Measurements from ENCODE around the gene FAM186B. TPM values are rescaled to one million over a fixed set of nuclear protein-coding genes. Genes with fewer than 3 reads are reported as not detected.
A peak's percentile ranks its signal among the peaks of the same experiment; 100 is the strongest.

The FAM186B gene
- total and polyA plus RNA-seq, 2 of the 13 experiments (the other 11 are each of a cell fraction or from before 2014, with no cell fraction given): 0.07 to 0.20 TPM

DNA sequence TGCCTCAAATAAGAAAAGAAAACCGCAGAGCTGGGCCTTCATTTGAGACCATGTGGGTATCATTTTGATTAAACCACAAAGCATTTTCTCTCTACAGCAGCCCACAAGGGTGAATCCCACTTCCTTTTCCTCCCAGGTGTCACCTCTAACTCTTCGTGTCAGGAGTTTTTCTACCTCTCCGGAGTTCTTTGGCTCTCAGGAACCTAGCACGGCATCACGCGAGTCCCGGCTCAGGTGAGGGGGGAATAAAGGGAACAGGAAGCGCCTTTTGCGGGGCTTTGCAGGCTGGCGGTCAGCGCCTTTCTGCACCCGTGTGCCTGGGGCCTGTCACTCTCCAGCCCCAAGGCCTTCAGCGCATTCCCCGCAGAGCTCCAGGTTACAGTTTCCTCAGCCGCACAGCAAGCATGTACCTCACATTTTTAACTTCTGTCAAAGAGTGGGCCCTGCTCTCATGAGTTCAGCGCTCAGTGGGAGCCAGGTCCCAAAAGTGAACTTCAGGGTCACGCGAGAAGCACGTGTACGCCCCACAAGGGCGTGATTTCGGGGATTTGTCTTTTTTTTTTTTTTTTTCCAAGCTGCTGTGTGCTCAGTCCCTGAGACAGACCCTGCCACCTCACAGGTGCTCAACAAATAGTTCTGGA is 17.2 kb upstream of the FAM186B start (continued):
- TF ChIP-seq, protein P1, sequence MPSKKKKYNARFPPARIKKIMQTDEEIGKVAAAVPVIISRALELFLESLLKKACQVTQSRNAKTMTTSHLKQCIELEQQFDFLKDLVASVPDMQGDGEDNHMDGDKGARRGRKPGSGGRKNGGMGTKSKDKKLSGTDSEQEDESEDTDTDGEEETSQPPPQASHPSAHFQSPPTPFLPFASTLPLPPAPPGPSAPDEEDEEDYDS (CRISPR knock-in tag; IDR thresholded peaks at IDR 0.05): 0 out of 2 replicates have a peak, but pooled peaks have one; percentile 6
- TF ChIP-seq, protein P2, sequence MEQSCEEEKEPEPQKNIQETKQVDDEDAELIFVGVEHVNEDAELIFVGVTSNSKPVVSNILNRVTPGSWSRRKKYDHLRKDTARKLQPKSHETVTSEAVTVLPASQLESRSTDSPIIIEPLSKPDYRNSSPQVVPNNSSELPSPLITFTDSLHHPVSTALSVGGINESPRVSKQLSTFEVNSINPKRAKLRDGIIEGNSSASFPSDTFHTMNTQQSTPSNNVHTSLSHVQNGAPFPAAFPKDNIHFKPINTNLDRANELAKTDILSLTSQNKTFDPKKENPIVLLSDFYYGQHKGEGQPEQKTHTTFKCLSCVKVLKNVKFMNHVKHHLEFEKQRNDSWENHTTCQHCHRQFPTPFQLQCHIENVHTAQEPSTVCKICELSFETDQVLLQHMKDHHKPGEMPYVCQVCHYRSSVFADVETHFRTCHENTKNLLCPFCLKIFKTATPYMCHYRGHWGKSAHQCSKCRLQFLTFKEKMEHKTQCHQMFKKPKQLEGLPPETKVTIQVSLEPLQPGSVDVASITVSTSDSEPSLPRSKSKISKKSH (CRISPR knock-in tag; IDR thresholded peaks at IDR 0.05; ENCODE audit: borderline replicate concordance): no peak
- TF ChIP-seq MTF2 (CRISPR knock-in tag; IDR thresholded peaks at IDR 0.05; ENCODE audit: borderline replicate concordance): 0 out of 2 replicates have a peak, but pooled peaks have one; percentile 39
- TF ChIP-seq, protein P3, sequence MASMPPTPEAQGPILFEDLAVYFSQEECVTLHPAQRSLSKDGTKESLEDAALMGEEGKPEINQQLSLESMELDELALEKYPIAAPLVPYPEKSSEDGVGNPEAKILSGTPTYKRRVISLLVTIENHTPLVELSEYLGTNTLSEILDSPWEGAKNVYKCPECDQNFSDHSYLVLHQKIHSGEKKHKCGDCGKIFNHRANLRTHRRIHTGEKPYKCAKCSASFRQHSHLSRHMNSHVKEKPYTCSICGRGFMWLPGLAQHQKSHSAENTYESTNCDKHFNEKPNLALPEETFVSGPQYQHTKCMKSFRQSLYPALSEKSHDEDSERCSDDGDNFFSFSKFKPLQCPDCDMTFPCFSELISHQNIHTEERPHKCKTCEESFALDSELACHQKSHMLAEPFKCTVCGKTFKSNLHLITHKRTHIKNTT (CRISPR knock-in tag; IDR thresholded peaks at IDR 0.05): no peak
- no peak for TF ChIP-seq CBX5 (CRISPR knock-in tag; IDR thresholded peaks at IDR 0.05; ENCODE audit: borderline replicate concordance)
- TF ChIP-seq KAT8 (CRISPR knock-in tag; IDR thresholded peaks at IDR 0.05): peak; percentile 40; the same call in 1 of the 2 replicates
- no peak for TF ChIP-seq ZNF20 (CRISPR knock-in tag; IDR thresholded peaks at IDR 0.05)
- TF ChIP-seq ZNF335 (CRISPR knock-in tag; IDR thresholded peaks at IDR 0.05): 0 out of 2 replicates have a peak, but pooled peaks have one; percentile 14
- TF ChIP-seq ZNF296 (CRISPR knock-in tag; conservative IDR thresholded peaks at IDR 0.05): 0 out of 2 replicates have a peak, but pooled peaks have one; percentile 33
- TF ChIP-seq ZNF891 (CRISPR knock-in tag; IDR thresholded peaks at IDR 0.05): no peak
- TF ChIP-seq KLF11 (CRISPR knock-in tag; IDR thresholded peaks at IDR 0.05): 0 out of 2 replicates have a peak, but pooled peaks have one; percentile 25
- TF ChIP-seq KDM1A (CRISPR knock-in tag; IDR thresholded peaks at IDR 0.05): no peak
- TF ChIP-seq, protein P4, sequence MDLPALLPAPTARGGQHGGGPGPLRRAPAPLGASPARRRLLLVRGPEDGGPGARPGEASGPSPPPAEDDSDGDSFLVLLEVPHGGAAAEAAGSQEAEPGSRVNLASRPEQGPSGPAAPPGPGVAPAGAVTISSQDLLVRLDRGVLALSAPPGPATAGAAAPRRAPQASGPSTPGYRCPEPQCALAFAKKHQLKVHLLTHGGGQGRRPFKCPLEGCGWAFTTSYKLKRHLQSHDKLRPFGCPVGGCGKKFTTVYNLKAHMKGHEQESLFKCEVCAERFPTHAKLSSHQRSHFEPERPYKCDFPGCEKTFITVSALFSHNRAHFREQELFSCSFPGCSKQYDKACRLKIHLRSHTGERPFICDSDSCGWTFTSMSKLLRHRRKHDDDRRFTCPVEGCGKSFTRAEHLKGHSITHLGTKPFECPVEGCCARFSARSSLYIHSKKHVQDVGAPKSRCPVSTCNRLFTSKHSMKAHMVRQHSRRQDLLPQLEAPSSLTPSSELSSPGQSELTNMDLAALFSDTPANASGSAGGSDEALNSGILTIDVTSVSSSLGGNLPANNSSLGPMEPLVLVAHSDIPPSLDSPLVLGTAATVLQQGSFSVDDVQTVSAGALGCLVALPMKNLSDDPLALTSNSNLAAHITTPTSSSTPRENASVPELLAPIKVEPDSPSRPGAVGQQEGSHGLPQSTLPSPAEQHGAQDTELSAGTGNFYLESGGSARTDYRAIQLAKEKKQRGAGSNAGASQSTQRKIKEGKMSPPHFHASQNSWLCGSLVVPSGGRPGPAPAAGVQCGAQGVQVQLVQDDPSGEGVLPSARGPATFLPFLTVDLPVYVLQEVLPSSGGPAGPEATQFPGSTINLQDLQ (CRISPR knock-in tag; IDR thresholded peaks at IDR 0.05): peak; percentile 84; the same call in 1 of the 2 replicates
- TF ChIP-seq, protein P5, sequence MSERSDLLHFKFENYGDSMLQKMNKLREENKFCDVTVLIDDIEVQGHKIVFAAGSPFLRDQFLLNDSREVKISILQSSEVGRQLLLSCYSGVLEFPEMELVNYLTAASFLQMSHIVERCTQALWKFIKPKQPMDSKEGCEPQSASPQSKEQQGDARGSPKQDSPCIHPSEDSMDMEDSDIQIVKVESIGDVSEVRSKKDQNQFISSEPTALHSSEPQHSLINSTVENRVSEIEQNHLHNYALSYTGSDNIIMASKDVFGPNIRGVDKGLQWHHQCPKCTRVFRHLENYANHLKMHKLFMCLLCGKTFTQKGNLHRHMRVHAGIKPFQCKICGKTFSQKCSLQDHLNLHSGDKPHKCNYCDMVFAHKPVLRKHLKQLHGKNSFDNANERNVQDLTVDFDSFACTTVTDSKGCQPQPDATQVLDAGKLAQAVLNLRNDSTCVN (CRISPR knock-in tag; IDR thresholded peaks at IDR 0.05; ENCODE audit: borderline replicate concordance): no peak
- TF ChIP-seq SIN3A (IDR thresholded peaks at IDR 0.05; ENCODE audit: borderline replicate concordance, low read depth, low read length): no peak
- TF ChIP-seq TOPORS (CRISPR knock-in tag; IDR thresholded peaks at IDR 0.05): no peak; the same call in 1 of the 2 replicates
- TF ChIP-seq SRSF9 (IDR thresholded peaks at IDR 0.05; ENCODE audit: borderline replicate concordance, insufficient read depth, low read depth, low read length, poor library complexity, severe bottlenecking): no peak
- TF ChIP-seq ZNF749 (CRISPR knock-in tag; IDR thresholded peaks at IDR 0.05; ENCODE audit: borderline replicate concordance): no peak
- TF ChIP-seq RXRB (CRISPR knock-in tag; IDR thresholded peaks at IDR 0.05; ENCODE audit: borderline replicate concordance): no peak
- TF ChIP-seq ZNF343 (CRISPR knock-in tag; IDR thresholded peaks at IDR 0.05): no peak
